Kidney epithelial cell (primary cell): ENCODE measurements around the gene PIGS. TPM values are rescaled to one million over a fixed set of nuclear protein-coding genes. Genes with fewer than 3 reads are reported as not detected.
"Not testable (repeated sequence)": the region's sequence is repeated elsewhere in the genome, so short reads cannot be mapped to it uniquely, and the experiment has no call there.

Source experiments
- DNase-seq: peaks from one replicate; pipeline ENCODE4 v3.0.0-alpha.2; 2010; ENCODE audit warnings: low read depth
- H3K27me3 ChIP-seq: 2 replicates; pipeline ENCODE4 v1.6.0; 2011; ENCODE audit warnings: low read length; ENCODE audit not compliant: control insufficient read depth, insufficient read depth
- H3K36me3 ChIP-seq: 2 replicates; pipeline ENCODE4 v1.5.1; 2011; ENCODE audit warnings: low read length; ENCODE audit not compliant: control insufficient read depth, insufficient read depth
- H3K4me3 ChIP-seq: 2 replicates; pipeline ENCODE4 v1.5.1; 2011; ENCODE audit warnings: low read depth, mild to moderate bottlenecking, control low read depth, low read length
- CTCF ChIP-seq: IDR thresholded peaks from 2 replicates; pipeline ENCODE4 v1.5.1; 2011; ENCODE audit warnings: mild to moderate bottlenecking, moderate library complexity, low read length, control low read depth, inconsistent platforms; ENCODE audit not compliant: insufficient read depth, poor library complexity, severe bottlenecking
- total RNA-seq: library from RNA; depleted of rRNA; stranded (reverse); fragments of >200 nt; gene quantifications from 2 replicates; pipeline ENCODE4 v1.2.3, GENCODE V29; 2015

Gene PIGS
- total RNA-seq, 1 donor from 2014 or later = 52.9 TPM

DNA sequence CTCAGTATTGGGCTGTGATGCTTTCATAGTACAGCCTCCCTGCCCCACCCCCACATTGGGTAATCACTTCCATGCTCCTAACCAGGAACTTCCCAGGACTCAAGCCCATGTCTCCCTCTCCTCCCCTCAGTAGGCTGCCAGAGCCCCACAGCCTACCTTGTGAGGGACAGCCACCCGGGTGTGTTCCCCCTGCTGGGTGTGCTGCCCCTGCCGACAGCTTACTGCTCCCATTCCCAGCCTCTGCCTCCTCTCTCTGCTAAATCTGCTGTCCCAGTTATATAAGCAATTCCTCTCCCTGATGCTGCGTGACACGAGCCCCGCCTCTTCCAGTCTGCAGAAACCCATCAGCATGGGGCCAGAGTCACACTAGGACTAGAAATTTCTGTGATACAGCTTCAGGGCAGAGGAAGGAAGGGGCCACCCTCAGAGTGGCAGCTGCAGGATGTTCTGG, 42.6 kb upstream of the PIGS start, which contains the start of gene RSKR:
Gene RSKR (minus strand): TSS at position 255 of the 451 bp plus-strand sequence. CDS start 24 bp downstream, at position 231.
- no peak for TF ChIP-seq CTCF
- peaks cover 1% of the 10 kb centered on the region for H3K36me3 ChIP-seq
- no peaks in the 10 kb centered on the region for H3K27me3 ChIP-seq
- no peak for DNase-seq
- H3K4me3 ChIP-seq = no peak within 1 kb of the TSS

GRCh38 chr17:28612936-28613872, 41.9 kb upstream of the PIGS start:
- no peak overlapping the region for H3K4me3 ChIP-seq
- no peak for DNase-seq
- peak; percentile 77 for TF ChIP-seq CTCF
- peaks cover 1% of the 10 kb centered on the region for H3K36me3 ChIP-seq
- no peaks in the 10 kb centered on the region for H3K27me3 ChIP-seq

DNA sequence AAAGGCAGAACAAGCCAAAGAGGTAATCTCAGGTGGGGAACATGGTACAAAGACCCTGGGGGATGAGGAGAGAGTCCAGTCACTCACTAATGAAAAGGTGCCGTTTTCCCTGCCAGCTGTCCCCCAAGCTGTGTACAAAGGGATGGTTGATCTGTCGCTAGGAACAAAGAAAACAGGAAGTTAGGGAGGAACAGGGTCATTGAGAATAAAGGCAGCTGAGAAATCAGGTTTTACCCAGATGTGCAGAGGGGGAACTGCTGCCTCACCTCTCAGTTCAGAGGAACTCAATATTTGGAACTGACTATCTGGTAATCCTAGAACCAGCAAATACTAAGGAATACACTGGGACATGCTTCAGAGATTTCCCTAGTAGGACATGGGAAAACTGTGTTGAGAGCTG, 41.2 kb upstream of the PIGS start:
- H3K36me3 ChIP-seq = peaks cover 1% of the 10 kb centered on the region
- DNase-seq = no peak
- no peaks in the 10 kb centered on the region for H3K27me3 ChIP-seq
- H3K4me3 ChIP-seq = no peak overlapping the region
- TF ChIP-seq CTCF = no peak

GRCh38 chr17:28610376-28610775, 39.1 kb upstream of the PIGS start:
- Histone ChIP-seq H3K4me3 (no peak overlapping the region), H3K36me3 (peaks cover 1% of the 10 kb centered on the region), H3K27me3 (no peaks in the 10 kb centered on the region)
- TF ChIP-seq CTCF = no peak
- no peak for DNase-seq

GRCh38 chr17:28604031-28604430, 32.7 kb upstream of the PIGS start:
- not testable (repeated sequence) for H3K27me3 ChIP-seq, DNase-seq, H3K4me3 ChIP-seq, H3K36me3 ChIP-seq

DNA sequence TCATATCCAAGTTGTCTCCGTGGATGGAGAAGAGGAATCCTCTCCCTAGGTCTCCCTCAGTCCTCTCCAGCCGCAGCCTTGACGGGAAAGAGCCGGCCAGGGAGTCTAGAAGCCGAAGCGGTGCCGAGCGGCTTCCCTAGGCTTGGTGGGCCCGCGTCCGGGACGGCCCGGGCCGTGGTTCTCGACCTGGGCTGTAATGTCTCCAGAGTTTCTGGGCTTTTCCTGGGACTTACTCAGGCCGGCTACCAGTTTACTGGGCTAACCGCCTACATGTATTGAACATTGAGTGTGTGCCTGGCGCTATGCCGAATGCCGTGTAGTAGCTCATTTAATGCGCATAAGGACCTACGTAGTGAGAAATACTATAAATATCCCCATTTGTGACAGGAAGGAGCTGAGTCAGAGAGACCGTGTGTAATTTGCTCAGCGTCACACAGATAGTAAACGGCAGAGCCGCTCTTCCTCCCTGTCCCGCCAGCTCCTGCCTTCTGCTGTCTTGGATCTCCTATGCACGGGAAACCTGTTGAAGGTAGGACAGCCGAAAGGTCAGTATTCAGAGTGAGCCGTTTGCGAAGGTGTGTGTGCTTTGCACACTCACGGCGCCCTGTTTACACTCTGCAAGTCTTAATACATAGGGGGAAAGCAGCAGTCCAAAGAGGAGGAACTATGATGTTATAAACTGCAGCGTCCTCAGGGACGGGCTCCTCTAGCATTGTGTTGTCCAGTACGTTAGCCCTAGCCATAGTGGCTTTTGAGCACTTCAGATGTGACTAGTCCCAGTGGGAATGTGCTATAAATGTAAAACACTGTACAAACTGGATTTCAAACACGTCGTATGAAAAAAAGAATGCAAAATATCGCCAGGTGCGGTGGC, 28.2 kb upstream of the PIGS start:
- H3K4me3 ChIP-seq = peak overlapping the region; percentile 69
- H3K36me3 ChIP-seq = no peaks in the 10 kb centered on the region
- DNase-seq = no peak
- TF ChIP-seq CTCF = no peak
- no peaks in the 10 kb centered on the region for H3K27me3 ChIP-seq
